Testis (tissue), 3 donors: ENCODE measurements around the gene EPB41L2. TPM values are rescaled to one million over a fixed set of nuclear protein-coding genes. Genes with fewer than 3 reads are reported as not detected.

ENCODE experiments used
- DNase-seq: peaks from one replicate; pipeline ENCODE4 v3.0.0-alpha.2; 2019
- H3K27ac ChIP-seq, 2 donors: fragments of 200-600 bp; sonication (generic); one replicate each; pipeline ENCODE4 v1.5.1; 2019
- H3K27me3 ChIP-seq: fragments of 200-600 bp; sonication (generic); one replicate; pipeline ENCODE4 v1.5.1; 2019
- H3K36me3 ChIP-seq: fragments of 200-600 bp; sonication (generic); one replicate; pipeline ENCODE4 v1.5.1; 2017; ENCODE audit warnings: low read depth; ENCODE audit errors: missing control alignments
- H3K4me1 ChIP-seq: fragments of 200-600 bp; sonication (generic); one replicate; pipeline ENCODE4 v1.5.1; 2019
- H3K4me3 ChIP-seq, 2 donors: fragments of 200-600 bp; sonication (generic); one replicate each; pipeline ENCODE4 v1.5.1; 2017 to 2019
- H3K9me3 ChIP-seq: fragments of 200-600 bp; sonication (generic); one replicate; pipeline ENCODE4 v1.5.1; 2017
- CTCF ChIP-seq, 3 experiments: fragments of 450-650 bp in 2 of 3; fragments of 200-600 bp in 1 of 3; sonication (generic) in 1 of 3; IDR thresholded peaks; one replicate each; pipeline ENCODE4 v1.5.1; 2016 to 2019; ENCODE audit warnings: antibody characterized with exemption in 3 of 3, mild to moderate bottlenecking in 2 of 3, moderate library complexity in 1 of 3
- POLR2A ChIP-seq: fragments of 450-650 bp; IDR thresholded peaks from one replicate; pipeline ENCODE4 v1.6.1; 2017; ENCODE audit warnings: antibody characterized with exemption, mild to moderate bottlenecking, moderate library complexity
- WGBS, 2 donors: methylation state at CpG; one replicate each; pipeline ENCODE4 v1.1.5; 2018; 5-methylcytosine and 5-hydroxymethylcytosine counted together
- intact Hi-C: fragments of 100-400 bp; cut with DNase I; formaldehyde crosslinking; loops from one replicate; pipeline ENCODE4 v1.15.1; 2023; ENCODE audit warnings: low total_unique reads
- polyA plus RNA-seq: library from polyadenylated mRNA; stranded (reverse); fragments of 350-450 nt; fragmentation: Illumina TruSeq; extraction: RNeasy Lipid Tissue Mini Kit (QIAGEN cat#74804); gene quantifications from one replicate; pipeline ENCODE4 v1.2.3, GENCODE V29; 2014; ENCODE audit warnings: low read depth, low replicate concordance; ENCODE audit not compliant: insufficient read depth
- total RNA-seq, 2 donors: library from RNA; depleted of rRNA; stranded (reverse); fragments of >200 nt; gene quantifications; one replicate each; pipeline ENCODE4 v1.2.3, GENCODE V29; 2016

The EPB41L2 gene
- total and polyA plus RNA-seq, 3 donors from 2014 or later: 131 to 206 (median 139) TPM

GRCh38 chr6:131070061-131070460 is 7.0 kb upstream of the EPB41L2 start:
- no peak for TF ChIP-seq CTCF (IDR thresholded peaks at IDR 0.05)
- TF ChIP-seq POLR2A: no peak
- Histone ChIP-seq H3K4me3 (no peak overlapping the region), H3K27ac (no peak overlapping the region), H3K36me3 (no peaks in the 10 kb centered on the region), H3K27me3 (no peaks in the 10 kb centered on the region), H3K4me1 (no peaks in the 10 kb centered on the region), H3K9me3 (no peaks in the 10 kb centered on the region)
- 95 to 99% methylated on average over 3 of the region's 3 CpGs for WGBS, 2 donors
- intact Hi-C loops: no loop called here
- no peak for DNase-seq

- no peak for DNase-seq
- Histone ChIP-seq H3K4me3 (no peak overlapping the region), H3K27me3 (no peaks in the 10 kb centered on the region), H3K27ac (no peak overlapping the region), H3K4me1 (no peaks in the 10 kb centered on the region), H3K36me3 (no peaks in the 10 kb centered on the region), H3K9me3 (no peaks in the 10 kb centered on the region)
- intact Hi-C loops: no loop called here
- WGBS, 2 donors: 90 to 91% methylated on average over 7 of the region's 7 CpGs
- TF ChIP-seq POLR2A (no peak), CTCF (IDR thresholded peaks at IDR 0.05) (no peak)
These were observed 5.1 kb upstream of the EPB41L2 start for GRCh38 chr6:131068165-131068564.

GRCh38 chr6:131067521-131067920 is 4.5 kb upstream of the EPB41L2 start:
- intact Hi-C loops: no loop called here
- Histone ChIP-seq H3K36me3 (no peaks in the 10 kb centered on the region), H3K4me1 (no peaks in the 10 kb centered on the region), H3K27me3 (no peaks in the 10 kb centered on the region), H3K27ac (no peak overlapping the region), H3K9me3 (no peaks in the 10 kb centered on the region), H3K4me3 (no peak overlapping the region)
- no peak for DNase-seq
- TF ChIP-seq POLR2A (no peak), CTCF (IDR thresholded peaks at IDR 0.05) (no peak)
- WGBS, 2 donors: 90 to 94% methylated on average over 6 of the region's 6 CpGs

GRCh38 chr6:131065824-131066171 is 2.8 kb upstream of the EPB41L2 start:
- Histone ChIP-seq H3K9me3 (no peaks in the 10 kb centered on the region), H3K4me3 (no peak overlapping the region), H3K4me1 (peaks cover 7% of the 10 kb centered on the region), H3K27ac (no peak overlapping the region), H3K36me3 (no peaks in the 10 kb centered on the region), H3K27me3 (no peaks in the 10 kb centered on the region)
- no peak for TF ChIP-seq CTCF (IDR thresholded peaks at IDR 0.05)
- no peak for TF ChIP-seq POLR2A
- no peak for DNase-seq
- intact Hi-C loops: no loop called here

- Histone ChIP-seq H3K4me3 (no peak overlapping the region), H3K27me3 (no peaks in the 10 kb centered on the region), H3K36me3 (no peaks in the 10 kb centered on the region), H3K4me1 (peaks cover 7% of the 10 kb centered on the region), H3K27ac (no peak overlapping the region), H3K9me3 (no peaks in the 10 kb centered on the region)
- WGBS, 2 donors: 95 to 98% methylated on average over 4 of the region's 4 CpGs
- no peak for TF ChIP-seq CTCF (IDR thresholded peaks at IDR 0.05)
- no peak for DNase-seq
- intact Hi-C loops: no loop called here
These were observed 2.2 kb upstream of the EPB41L2 start for GRCh38 chr6:131065112-131065823.
